ENCODE data around the gene ZBTB1. TPM values are rescaled to one million over a fixed set of nuclear protein-coding genes. Genes with fewer than 3 reads are reported as not detected.

The ZBTB1 gene
- total and polyA plus RNA-seq, 4 experiments from 2014 or later = 49.7 to 107 (median 95.2) TPM

DNA sequence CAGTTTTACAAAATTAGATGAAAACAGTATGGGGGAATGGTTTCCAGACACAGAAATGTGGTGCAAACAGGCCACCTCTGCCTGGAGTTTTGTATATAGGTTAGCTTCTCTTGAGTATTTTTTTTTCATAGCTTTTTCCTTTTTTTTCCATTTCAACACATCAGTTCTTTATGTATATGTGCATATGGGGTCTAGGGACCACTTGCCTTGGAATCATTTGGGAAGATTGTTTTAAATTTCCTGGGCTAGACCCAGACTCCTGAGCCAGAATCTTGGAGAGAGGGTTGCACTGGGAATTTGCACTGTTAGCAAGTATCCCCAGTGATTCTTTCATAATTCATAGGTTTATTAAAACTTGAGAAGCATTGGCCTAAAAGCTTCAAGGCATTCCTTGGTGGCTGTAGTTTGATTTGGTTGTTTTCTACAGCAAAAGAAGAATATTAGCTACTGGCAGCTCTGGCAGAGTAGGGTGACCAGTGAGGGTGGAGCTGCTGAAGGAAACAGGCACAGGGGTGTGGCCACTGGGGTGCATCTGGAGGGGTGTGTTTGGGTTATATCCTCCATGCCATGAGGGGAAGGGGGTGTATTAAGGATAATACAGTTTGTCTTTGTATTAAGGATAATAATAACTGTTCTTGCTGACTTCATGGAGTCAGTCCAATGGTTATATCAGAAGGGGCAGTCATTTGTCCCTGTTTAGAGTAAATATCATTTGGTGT, 68.0 kb downstream of the ZBTB1 start:
- Mint-ChIP-seq H3K9me3 (no peaks in the 10 kb centered on the region), H3K27me3 (no peaks in the 10 kb centered on the region)

DNA sequence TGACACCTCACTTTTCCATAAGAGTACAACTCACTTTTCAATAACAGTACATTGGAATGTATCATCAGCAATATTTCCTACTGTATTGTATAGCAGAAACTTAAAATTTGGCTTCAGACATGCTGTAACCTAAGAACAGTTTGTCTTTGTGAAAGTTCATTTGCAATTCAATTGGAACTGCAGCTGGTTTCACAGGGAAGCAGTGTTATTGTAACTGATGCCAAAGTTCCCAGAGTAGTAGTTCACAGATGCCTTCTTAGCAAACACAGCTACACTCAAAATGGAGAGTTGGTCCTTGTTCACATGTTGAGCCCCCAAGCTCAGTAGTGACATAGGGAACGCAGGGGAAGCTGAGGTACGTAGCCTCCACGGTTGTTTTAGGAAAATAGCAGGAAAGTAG, 68.5 kb downstream of the ZBTB1 start:
- Histone ChIP-seq H3K4me1 (ENCODE audit: insufficient read depth, low read length) (no peaks in the 10 kb centered on the region), H3K9me3 (ENCODE audit: control insufficient read depth in 1 of 2, low read length in 2 of 2) (no peaks in the 10 kb centered on the region), H3K27me3 (ENCODE audit: insufficient read depth, low read length) (no peaks in the 10 kb centered on the region), H3K27ac (ENCODE audit: low read depth, low read length) (no peak overlapping the region), H3K36me3 (ENCODE audit: insufficient read depth, low read length) (no peaks in the 10 kb centered on the region), H3K4me3 (ENCODE audit: low read length in 2 of 2) (no peak overlapping the region)
- H3K9me3 Mint-ChIP-seq = no peaks in the 10 kb centered on the region
- no peaks in the 10 kb centered on the region for H3K4me1 Mint-ChIP-seq
- ChIA-PET CTCF (ENCODE audit: partially characterized antibody) (interaction anchor here (1.0 kb wide), 1 partner anchor 143 kb away, joined by 4 read pairs; no protein-coding TSS in a partner anchor), POLR2A (ENCODE audit: partially characterized antibody) (no interaction called here)
- intact Hi-C loops (cut with micrococcal nuclease) = no loop called here
- no peak for DNase-seq
- no peaks in the 10 kb centered on the region for H3K27me3 Mint-ChIP-seq
- H3K4me3 Mint-ChIP-seq = no peak overlapping the region
- H3K36me3 Mint-ChIP-seq = no peaks in the 10 kb centered on the region
- no peak overlapping the region for H3K27ac Mint-ChIP-seq

More for the DNA sequence above, 68.0 kb downstream of the ZBTB1 start:
- Histone ChIP-seq H3K27ac (ENCODE audit: low read depth, low read length) (no peak overlapping the region), H3K27me3 (ENCODE audit: insufficient read depth, low read length) (no peaks in the 10 kb centered on the region), H3K4me1 (ENCODE audit: insufficient read depth, low read length) (no peaks in the 10 kb centered on the region), H3K4me3 (ENCODE audit: low read length in 2 of 2) (no peak overlapping the region), H3K36me3 (ENCODE audit: insufficient read depth, low read length) (no peaks in the 10 kb centered on the region), H3K9me3 (ENCODE audit: control insufficient read depth in 1 of 2, low read length in 2 of 2) (no peaks in the 10 kb centered on the region)
- intact Hi-C loops (cut with micrococcal nuclease) = no loop called here
- Mint-ChIP-seq H3K27ac (peak overlapping the region in 1 of 7 donors; percentile 57), H3K4me3 (no peak overlapping the region), H3K4me1 (no peaks in the 10 kb centered on the region), H3K36me3 (no peaks in the 10 kb centered on the region)
- CTCF ChIA-PET (ENCODE audit: partially characterized antibody) = interaction anchor here (1.0 kb wide), 1 partner anchor 143 kb away, joined by 4 read pairs; no protein-coding TSS in a partner anchor
- POLR2A ChIA-PET (ENCODE audit: partially characterized antibody) = no interaction called here
- no peak for DNase-seq

Other genes starting within 250 kb of the ZBTB1 start
- not detected for gene ESR2, start 210.4 kb upstream of the ZBTB1 start, total RNA-seq
- gene ESR2, start 210.4 kb upstream of the ZBTB1 start, polyA plus RNA-seq = under 1 TPM; 0.12 to 0.59 TPM
- gene MTHFD1, start 116.4 kb upstream of the ZBTB1 start, total RNA-seq = 10 to 100 TPM; 27.9 to 29.8 TPM
- gene MTHFD1, start 116.4 kb upstream of the ZBTB1 start, polyA plus RNA-seq = 10 to 100 TPM; 42.2 to 48.3 TPM
- under 1 TPM; 0.14 to 0.20 TPM for gene AKAP5, start 39.3 kb upstream of the ZBTB1 start, total RNA-seq
- under 1 TPM in 1 of 2 donors, not detected in 1; 0.11 TPM for gene AKAP5, start 39.3 kb upstream of the ZBTB1 start, polyA plus RNA-seq
- gene ZBTB25, start 932 bp upstream of the ZBTB1 start, total RNA-seq = 10 to 100 TPM; 84.1 to 87.5 TPM
- gene ZBTB25, start 932 bp upstream of the ZBTB1 start, polyA plus RNA-seq = 10 to 100 TPM; 34.0 to 36.7 TPM
- gene HSPA2, start 36.0 kb downstream of the ZBTB1 start, total RNA-seq = 1 to 10 TPM; 1.3 to 1.5 TPM
- gene HSPA2, start 36.0 kb downstream of the ZBTB1 start, polyA plus RNA-seq = under 1 TPM; 0.37 to 0.45 TPM
- not detected for gene PPP1R36, start 45.2 kb downstream of the ZBTB1 start, total RNA-seq
- gene PPP1R36, start 45.2 kb downstream of the ZBTB1 start, polyA plus RNA-seq = under 1 TPM in 1 of 2 donors, not detected in 1; 0.49 TPM
- gene PLEKHG3, start 199.7 kb downstream of the ZBTB1 start, total RNA-seq = 10 to 100 TPM; 53.3 to 56.5 TPM
- gene PLEKHG3, start 199.7 kb downstream of the ZBTB1 start, polyA plus RNA-seq = 10 to 100 TPM; 10.8 to 62.6 TPM

Measured in CD4-positive, alpha-beta memory T cell (primary cell).